LNCaP clone FGC (cell line): ENCODE data around the gene RAD51C.
"Not testable (repeated sequence)": the region's sequence is repeated elsewhere in the genome, so short reads cannot be mapped to it uniquely, and the experiment has no call there.

ENCODE experiments used
- DNase-seq: peaks from one replicate; pipeline ENCODE4 v3.0.0-alpha.2; 2011; ENCODE audit warnings: low read depth
- H3K4me3 ChIP-seq: 2 replicates; pipeline ENCODE4 v1.5.1; 2011; ENCODE audit warnings: mild to moderate bottlenecking, low read depth, low read length, control low read depth
- TF ChIP-seq, protein P1 (sequence below): IDR thresholded peaks from 2 replicates; pipeline ENCODE4 v1.5.1; 2012; ENCODE audit warnings: mild to moderate bottlenecking; ENCODE audit not compliant: control insufficient read depth, insufficient read depth; ENCODE audit errors: extremely low read depth

The RAD51C gene

DNA sequence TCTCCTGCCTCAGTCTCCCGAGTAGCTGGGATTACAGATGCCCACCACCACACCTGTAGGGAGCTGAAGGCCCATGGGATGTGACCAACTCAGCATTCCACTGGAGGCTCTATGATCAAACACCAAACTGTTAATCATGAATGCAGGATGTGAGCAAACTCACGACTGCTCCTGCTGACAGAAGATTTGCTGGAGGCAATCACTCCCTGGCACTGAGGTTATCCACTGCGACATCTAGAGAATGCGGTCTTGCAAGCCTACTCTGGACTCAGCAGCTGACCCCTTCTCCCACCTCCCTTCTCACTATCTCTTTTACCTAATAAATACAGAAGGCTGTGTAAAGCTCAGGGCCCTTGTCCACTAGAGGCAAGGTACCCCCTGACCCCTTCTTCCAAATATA is 5.4 kb upstream of the RAD51C start:
- DNase-seq: no peak
- no peak overlapping the region for H3K4me3 ChIP-seq
- TF ChIP-seq, protein P1, sequence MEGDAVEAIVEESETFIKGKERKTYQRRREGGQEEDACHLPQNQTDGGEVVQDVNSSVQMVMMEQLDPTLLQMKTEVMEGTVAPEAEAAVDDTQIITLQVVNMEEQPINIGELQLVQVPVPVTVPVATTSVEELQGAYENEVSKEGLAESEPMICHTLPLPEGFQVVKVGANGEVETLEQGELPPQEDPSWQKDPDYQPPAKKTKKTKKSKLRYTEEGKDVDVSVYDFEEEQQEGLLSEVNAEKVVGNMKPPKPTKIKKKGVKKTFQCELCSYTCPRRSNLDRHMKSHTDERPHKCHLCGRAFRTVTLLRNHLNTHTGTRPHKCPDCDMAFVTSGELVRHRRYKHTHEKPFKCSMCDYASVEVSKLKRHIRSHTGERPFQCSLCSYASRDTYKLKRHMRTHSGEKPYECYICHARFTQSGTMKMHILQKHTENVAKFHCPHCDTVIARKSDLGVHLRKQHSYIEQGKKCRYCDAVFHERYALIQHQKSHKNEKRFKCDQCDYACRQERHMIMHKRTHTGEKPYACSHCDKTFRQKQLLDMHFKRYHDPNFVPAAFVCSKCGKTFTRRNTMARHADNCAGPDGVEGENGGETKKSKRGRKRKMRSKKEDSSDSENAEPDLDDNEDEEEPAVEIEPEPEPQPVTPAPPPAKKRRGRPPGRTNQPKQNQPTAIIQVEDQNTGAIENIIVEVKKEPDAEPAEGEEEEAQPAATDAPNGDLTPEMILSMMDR: no peak

DNA sequence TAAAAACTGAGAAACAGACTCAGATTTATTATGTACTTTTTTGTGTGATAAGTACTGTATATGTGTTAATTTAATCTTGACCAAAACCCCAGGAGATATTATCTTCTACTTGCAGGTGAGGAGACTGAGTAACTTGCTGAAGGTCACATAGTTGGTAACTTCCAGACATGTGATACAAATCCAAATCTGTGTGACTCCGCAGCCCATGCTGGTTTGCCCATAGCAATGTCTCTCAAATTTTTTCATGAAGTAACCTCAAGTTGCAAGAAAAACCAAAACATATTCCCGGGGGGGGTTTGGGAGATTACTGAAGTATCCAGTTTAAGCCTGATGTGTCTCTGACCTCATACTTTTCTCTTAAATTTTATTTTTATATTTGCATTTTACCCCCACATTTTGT is 3.9 kb upstream of the RAD51C start:
- no peak overlapping the region for H3K4me3 ChIP-seq
- DNase-seq: no peak
- TF ChIP-seq, protein P1: no peak

GRCh38 chr17:58690033-58690432 is 2.4 kb upstream of the RAD51C start:
- not testable (repeated sequence) for H3K4me3 ChIP-seq, DNase-seq

DNA sequence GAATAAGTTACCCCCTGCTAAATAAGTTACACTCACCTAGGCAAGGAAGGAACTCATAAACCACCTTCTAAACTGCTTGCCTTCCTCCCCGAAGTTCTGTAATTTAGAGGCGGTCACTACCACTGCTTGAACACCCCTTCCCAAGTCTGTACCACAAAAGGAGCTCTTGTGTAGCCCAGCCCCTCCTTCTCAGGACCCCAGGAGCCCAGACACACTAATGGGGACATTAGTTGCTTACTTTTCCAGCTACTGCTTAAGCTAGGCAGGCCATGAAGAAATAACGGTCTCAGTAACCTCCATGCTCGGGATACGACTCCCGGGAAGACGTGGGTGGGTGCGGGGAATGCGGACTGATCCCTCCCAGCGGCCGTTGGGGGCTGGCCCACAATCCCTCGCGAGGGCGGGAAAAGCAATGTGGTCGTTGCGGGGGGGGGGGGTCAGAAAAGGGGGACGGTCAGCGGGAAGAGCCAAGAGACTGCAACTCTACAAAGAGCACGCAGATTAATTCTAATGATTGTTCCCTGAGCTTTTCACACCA is 632 bp upstream of the RAD51C start, which contains the start of gene TEX14:
TEX14 (minus strand) TSS at position 345 of the 538 bp plus-strand sequence. CDS start 40,044 bp downstream, outside the sequence.
- peak within 1 kb of the TSS; percentile 82 for H3K4me3 ChIP-seq
- TF ChIP-seq, protein P1: no peak
- no peak for DNase-seq

- no peak for DNase-seq
- peak overlapping the region; percentile 82 for H3K4me3 ChIP-seq
- TF ChIP-seq, protein P1: no peak
Observed at GRCh38 chr17:58693208-58693607, 806 bp downstream of the RAD51C start.

- TF ChIP-seq, protein P1: no peak
- H3K4me3 ChIP-seq: peak overlapping the region; percentile 82
- DNase-seq: no peak
Observed at GRCh38 chr17:58693751-58694150, 1.3 kb downstream of the RAD51C start.

DNA sequence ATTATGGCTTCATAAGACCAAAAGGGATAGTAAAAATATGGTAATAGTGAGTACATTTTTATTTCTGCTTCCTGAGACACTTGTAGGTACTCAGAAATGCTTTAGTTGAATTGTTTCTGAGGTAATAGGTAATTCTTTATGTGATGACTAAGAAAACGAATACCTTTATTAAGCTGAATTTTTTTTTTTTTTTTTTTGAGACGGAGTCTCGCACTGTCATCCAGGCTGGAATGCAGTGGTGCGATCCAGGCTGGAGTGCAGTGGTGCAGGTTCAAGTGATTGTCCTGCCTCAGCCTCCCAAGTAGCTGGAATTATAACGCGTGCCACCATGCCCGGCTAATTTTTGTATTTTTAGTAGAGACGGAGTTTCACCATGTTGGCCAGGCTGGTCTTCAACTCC is 1.9 kb downstream of the RAD51C start:
- TF ChIP-seq, protein P1: no peak
- no peak for DNase-seq
- no peak overlapping the region for H3K4me3 ChIP-seq
